Activated naive CD4-positive, alpha-beta T cell treated with anti-CD3 and anti-CD28 coated beads for 36 hours (primary cell): ENCODE data around the gene TAF11L9. TPM values are rescaled to one million over a fixed set of nuclear protein-coding genes. Genes with fewer than 3 reads are reported as not detected.
"Not testable (repeated sequence)": the region's sequence is repeated elsewhere in the genome, so short reads cannot be mapped to it uniquely, and the experiment has no call there.

Experiments
- CTCF ChIA-PET: fragments of 350-600 bp; sonication (Branson Sonifier 250); formaldehyde crosslinking; loops from one replicate; lab custom pipeline; 2021; ENCODE audit warnings: antibody characterized with exemption; lab: Charles Lee
- DNase-seq: peaks from one replicate; pipeline ENCODE4 v3.0.0-alpha.2; 2020
- H3K27ac Mint-ChIP-seq: one replicate; pipeline ENCODE4 v1.8.0; 2021; ENCODE audit warnings: mild to moderate bottlenecking, mixed read lengths
- H3K27me3 Mint-ChIP-seq: one replicate; pipeline ENCODE4 v1.8.0; 2021; ENCODE audit warnings: low read depth, mixed read lengths
- H3K36me3 Mint-ChIP-seq: one replicate; pipeline ENCODE4 v1.8.0; 2021; ENCODE audit warnings: low read depth, mixed read lengths
- H3K4me1 Mint-ChIP-seq: one replicate; pipeline ENCODE4 v1.8.0; 2021; ENCODE audit warnings: low read depth, mixed read lengths
- H3K4me3 Mint-ChIP-seq: one replicate; pipeline ENCODE4 v1.8.0; 2021; ENCODE audit warnings: mild to moderate bottlenecking, moderate library complexity, mixed read lengths
- H3K9me3 Mint-ChIP-seq: one replicate; pipeline ENCODE4 v1.8.0; 2021; ENCODE audit warnings: mixed read lengths
- intact Hi-C: fragments of 100-400 bp; cut with micrococcal nuclease; formaldehyde crosslinking; loops from one replicate; pipeline ENCODE4 v1.15.1; 2023
- total RNA-seq, 2 experiments: library from RNA; stranded (reverse); gene quantifications; one replicate each; pipeline ENCODE4 v1.2.3, GENCODE V29; 2021

Gene TAF11L9
- total RNA-seq, 2 experiments from 2014 or later: not detected

- H3K4me3 Mint-ChIP-seq, H3K9me3 Mint-ChIP-seq: not testable (repeated sequence)
These were observed 8.5 kb downstream of the TAF11L9 start, which contains the start of gene TAF11L7 for GRCh38 chr5:17585658-17586057. TSS of gene TAF11L7 (minus strand) at chr5:17585758.

More at GRCh38 chr5:17585658-17586057, 8.5 kb downstream of the TAF11L9 start, which contains the start of gene TAF11L7:
- H3K36me3 Mint-ChIP-seq, H3K27me3 Mint-ChIP-seq, CTCF ChIA-PET, H3K27ac Mint-ChIP-seq, H3K4me1 Mint-ChIP-seq, intact Hi-C loops, DNase-seq: not testable (repeated sequence)

Other genes starting within 250 kb of the TAF11L9 start
- gene TAF11L2, start 96.2 kb downstream of the TAF11L9 start, total RNA-seq: not detected
- not detected for gene TAF11L3, start 76.0 kb downstream of the TAF11L9 start, total RNA-seq
- not detected for gene TAF11L4, start 72.6 kb downstream of the TAF11L9 start, total RNA-seq
- not detected for gene TAF11L5, start 69.2 kb downstream of the TAF11L9 start, total RNA-seq
- gene TAF11L6, start 65.7 kb downstream of the TAF11L9 start, total RNA-seq: not detected
- not detected for gene TAF11L7, start 8.6 kb downstream of the TAF11L9 start, total RNA-seq
- gene TAF11L8, start 3.4 kb downstream of the TAF11L9 start, total RNA-seq: not detected
- not detected for gene TAF11L10, start 3.4 kb upstream of the TAF11L9 start, total RNA-seq
- not detected for gene TAF11L11, start 9.8 kb upstream of the TAF11L9 start, total RNA-seq
- not detected for gene TAF11L12, start 16.0 kb upstream of the TAF11L9 start, total RNA-seq
- not detected for gene TAF11L13, start 37.7 kb upstream of the TAF11L9 start, total RNA-seq
- gene TAF11L14, start 40.1 kb upstream of the TAF11L9 start, total RNA-seq: not detected